Stimulated activated memory B cell treated with anti-CD40 and anti-IgM and Interleukin-4, amounts not matched to agents 10 μg/mL and 1 μg/mL and 100 μg/mL, for 72 hours (primary cell): ENCODE results near the gene PLPP1.

Experiments
- ATAC-seq: fragments of 150-1000 bp; cut with Tn5 transposase; 2 replicates; pipeline ENCODE4 v1.10.0; 2021
- H3K27ac Mint-ChIP-seq: one replicate; pipeline ENCODE4 v1.8.0; 2022; ENCODE audit warnings: mild to moderate bottlenecking, mixed read lengths
- H3K27me3 Mint-ChIP-seq: one replicate; pipeline ENCODE4 v1.8.0; 2022; ENCODE audit warnings: mixed read lengths
- H3K36me3 Mint-ChIP-seq: one replicate; pipeline ENCODE4 v1.8.0; 2022; ENCODE audit warnings: mixed read lengths
- H3K4me1 Mint-ChIP-seq: one replicate; pipeline ENCODE4 v1.8.0; 2022; ENCODE audit warnings: mixed read lengths
- H3K4me3 Mint-ChIP-seq: one replicate; pipeline ENCODE4 v1.8.0; 2022; ENCODE audit warnings: mild to moderate bottlenecking, moderate library complexity, mixed read lengths
- H3K9me3 Mint-ChIP-seq: one replicate; pipeline ENCODE4 v1.8.0; 2022; ENCODE audit warnings: mixed read lengths

The PLPP1 gene

DNA sequence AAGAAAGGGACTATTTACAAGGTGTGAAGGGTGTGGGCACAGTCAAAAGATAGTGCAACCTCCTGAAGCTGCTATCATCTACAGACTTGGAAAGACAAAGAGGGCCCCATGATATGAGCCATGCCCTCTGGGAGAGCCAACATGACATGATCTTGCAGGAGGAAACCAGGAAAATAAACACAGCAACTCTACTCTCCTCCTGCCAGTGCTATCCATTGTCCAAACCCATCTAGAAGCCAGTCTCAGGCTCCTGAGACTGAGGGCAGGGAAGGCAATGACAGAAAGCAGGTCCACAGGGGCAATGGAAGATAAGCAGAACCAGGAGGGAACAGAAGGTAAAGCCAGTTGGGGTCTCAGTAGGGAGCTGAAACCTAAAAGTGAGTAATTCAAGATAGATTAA is 37.1 kb downstream of the PLPP1 start:
- H3K4me1 Mint-ChIP-seq = peaks cover 29% of the 10 kb centered on the region
- H3K27ac Mint-ChIP-seq = peak overlapping the region; percentile 4
- no peaks in the 10 kb centered on the region for H3K9me3 Mint-ChIP-seq
- no peak for ATAC-seq
- H3K27me3 Mint-ChIP-seq = no peaks in the 10 kb centered on the region
- no peak overlapping the region for H3K4me3 Mint-ChIP-seq
- H3K36me3 Mint-ChIP-seq = no peaks in the 10 kb centered on the region

GRCh38 chr5:55495216-55495615 is 39.5 kb downstream of the PLPP1 start:
- Mint-ChIP-seq H3K9me3 (no peaks in the 10 kb centered on the region), H3K36me3 (peaks cover 7% of the 10 kb centered on the region), H3K27ac (no peak overlapping the region), H3K4me3 (no peak overlapping the region), H3K27me3 (no peaks in the 10 kb centered on the region), H3K4me1 (peaks cover 22% of the 10 kb centered on the region)
- no peak for ATAC-seq

GRCh38 chr5:55492449-55492848 is 42.3 kb downstream of the PLPP1 start:
- Mint-ChIP-seq H3K27ac (no peak overlapping the region), H3K36me3 (peaks cover 14% of the 10 kb centered on the region), H3K4me3 (no peak overlapping the region), H3K4me1 (peaks cover 6% of the 10 kb centered on the region), H3K27me3 (no peaks in the 10 kb centered on the region), H3K9me3 (no peaks in the 10 kb centered on the region)
- no peak for ATAC-seq

GRCh38 chr5:55485073-55485472 is 49.7 kb downstream of the PLPP1 start:
- Mint-ChIP-seq H3K4me1 (no peaks in the 10 kb centered on the region), H3K4me3 (no peak overlapping the region), H3K36me3 (peaks cover 7% of the 10 kb centered on the region), H3K9me3 (no peaks in the 10 kb centered on the region), H3K27me3 (no peaks in the 10 kb centered on the region), H3K27ac (no peak overlapping the region)
- ATAC-seq = no peak

- no peaks in the 10 kb centered on the region for H3K9me3 Mint-ChIP-seq
- no peak overlapping the region for H3K27ac Mint-ChIP-seq
- H3K4me1 Mint-ChIP-seq = no peaks in the 10 kb centered on the region
- ATAC-seq = no peak
- H3K27me3 Mint-ChIP-seq = no peaks in the 10 kb centered on the region
- H3K4me3 Mint-ChIP-seq = no peak overlapping the region
- peaks cover 5% of the 10 kb centered on the region for H3K36me3 Mint-ChIP-seq
Measured at GRCh38 chr5:55484531-55484930, 50.2 kb downstream of the PLPP1 start.

DNA sequence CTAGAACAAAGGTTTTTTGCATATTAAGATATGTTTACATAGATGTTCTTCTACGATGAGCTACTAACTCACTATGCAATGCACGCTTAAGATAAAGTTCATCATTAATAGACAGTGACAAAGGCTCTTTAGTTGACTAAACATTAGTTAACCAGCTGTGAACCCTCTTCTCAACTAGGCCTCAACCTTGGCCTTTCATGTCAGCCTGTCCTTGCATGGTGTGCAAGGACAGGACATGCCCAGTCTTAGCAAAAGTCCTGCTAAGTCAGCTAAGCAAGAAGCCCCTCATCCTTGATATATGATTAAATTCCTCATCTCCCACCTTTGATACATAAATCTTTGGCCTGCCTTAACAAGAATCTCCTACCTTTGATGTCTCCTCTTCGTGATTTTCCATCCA is 50.9 kb downstream of the PLPP1 start:
- Mint-ChIP-seq H3K4me1 (no peaks in the 10 kb centered on the region), H3K36me3 (no peaks in the 10 kb centered on the region), H3K9me3 (no peaks in the 10 kb centered on the region), H3K27me3 (no peaks in the 10 kb centered on the region), H3K4me3 (no peak overlapping the region), H3K27ac (no peak overlapping the region)
- no peak for ATAC-seq

DNA sequence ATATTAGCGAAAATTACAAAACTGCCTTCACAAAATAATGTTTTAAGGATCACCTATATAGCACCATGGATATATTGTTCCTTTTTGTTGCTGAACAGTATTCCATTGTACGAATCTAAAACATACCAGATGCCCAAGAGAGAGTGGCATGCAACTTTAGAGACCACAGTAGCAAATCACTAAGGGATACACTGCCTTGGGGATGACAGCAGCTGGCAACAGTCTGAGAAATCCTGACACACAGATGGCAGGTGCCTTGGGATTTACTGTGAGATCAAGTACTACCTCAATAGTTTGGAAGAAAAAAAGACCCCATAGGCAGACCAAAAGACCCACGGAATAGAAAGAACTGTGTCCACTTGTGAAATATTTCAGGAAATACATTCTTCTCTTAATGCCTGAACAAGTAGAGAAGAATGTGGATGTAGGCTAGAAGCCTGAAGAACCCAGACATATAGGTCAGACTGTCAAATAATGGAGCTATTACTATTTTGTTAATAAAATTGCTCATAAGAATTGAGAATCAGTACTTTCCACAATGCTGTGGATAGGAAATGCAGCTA is 53.4 kb downstream of the PLPP1 start:
- Mint-ChIP-seq H3K36me3 (no peaks in the 10 kb centered on the region), H3K9me3 (no peaks in the 10 kb centered on the region), H3K27ac (no peak overlapping the region), H3K27me3 (no peaks in the 10 kb centered on the region), H3K4me3 (no peak overlapping the region), H3K4me1 (no peaks in the 10 kb centered on the region)
- ATAC-seq = no peak

DNA sequence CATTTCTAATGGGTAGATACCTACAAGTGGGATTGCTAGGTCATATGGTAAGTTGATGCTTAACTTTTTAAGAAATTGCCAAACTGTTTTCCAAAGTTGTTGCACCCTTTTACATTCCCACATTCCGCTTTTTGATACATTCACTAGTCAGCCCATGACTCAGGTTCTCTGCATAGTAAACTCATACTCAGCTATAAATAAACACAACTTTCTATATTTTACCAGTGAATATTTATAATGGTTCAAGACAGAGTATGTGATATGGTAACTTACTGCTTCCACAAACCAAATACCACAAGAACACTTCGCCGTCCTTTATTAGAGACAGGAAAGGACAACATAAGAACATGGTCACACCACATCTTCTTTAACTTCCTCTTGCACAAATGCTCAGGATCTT is 54.0 kb downstream of the PLPP1 start:
- H3K27ac Mint-ChIP-seq = no peak overlapping the region
- no peak for ATAC-seq
- no peaks in the 10 kb centered on the region for H3K4me1 Mint-ChIP-seq
- H3K9me3 Mint-ChIP-seq = no peaks in the 10 kb centered on the region
- H3K36me3 Mint-ChIP-seq = no peaks in the 10 kb centered on the region
- H3K27me3 Mint-ChIP-seq = no peaks in the 10 kb centered on the region
- no peak overlapping the region for H3K4me3 Mint-ChIP-seq

- H3K27me3 Mint-ChIP-seq = no peaks in the 10 kb centered on the region
- no peaks in the 10 kb centered on the region for H3K36me3 Mint-ChIP-seq
- no peak for ATAC-seq
- H3K4me1 Mint-ChIP-seq = no peaks in the 10 kb centered on the region
- H3K27ac Mint-ChIP-seq = no peak overlapping the region
- no peaks in the 10 kb centered on the region for H3K9me3 Mint-ChIP-seq
- H3K4me3 Mint-ChIP-seq = no peak overlapping the region
Measured at GRCh38 chr5:55472642-55473041, 62.1 kb downstream of the PLPP1 start.

- no peak for ATAC-seq
- H3K27ac Mint-ChIP-seq = no peak overlapping the region
Measured at GRCh38 chr5:55471468-55471867, 63.3 kb downstream of the PLPP1 start.

DNA sequence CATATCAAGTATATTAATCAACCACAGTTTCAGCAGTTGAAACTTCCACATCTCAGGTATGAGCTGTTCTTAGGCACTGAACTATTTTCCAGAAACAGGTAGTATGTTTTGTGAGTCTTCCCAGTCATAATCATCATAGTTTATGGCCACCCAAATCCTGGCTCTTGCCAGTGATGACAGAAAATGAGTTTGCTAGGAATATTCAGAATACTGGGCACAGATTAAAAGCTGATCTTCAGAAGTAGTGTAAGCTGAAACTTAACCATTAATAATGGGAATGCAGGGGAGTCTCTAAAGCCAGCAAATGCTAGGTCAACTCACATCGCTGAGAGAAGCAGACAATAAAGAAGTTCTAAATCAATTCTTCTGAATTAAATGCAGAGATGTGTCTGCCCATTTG is 64.5 kb downstream of the PLPP1 start:
- H3K9me3 Mint-ChIP-seq = no peaks in the 10 kb centered on the region
- no peaks in the 10 kb centered on the region for H3K4me1 Mint-ChIP-seq
- ATAC-seq = no peak
- peaks cover 12% of the 10 kb centered on the region for H3K36me3 Mint-ChIP-seq
- H3K27me3 Mint-ChIP-seq = no peaks in the 10 kb centered on the region
- no peak overlapping the region for H3K27ac Mint-ChIP-seq
- no peak overlapping the region for H3K4me3 Mint-ChIP-seq

More at GRCh38 chr5:55471468-55471867, 63.3 kb downstream of the PLPP1 start:
- Mint-ChIP-seq H3K4me3 (no peak overlapping the region), H3K36me3 (peaks cover under 1% of the 10 kb centered on the region), H3K4me1 (no peaks in the 10 kb centered on the region), H3K9me3 (no peaks in the 10 kb centered on the region), H3K27me3 (no peaks in the 10 kb centered on the region)

DNA sequence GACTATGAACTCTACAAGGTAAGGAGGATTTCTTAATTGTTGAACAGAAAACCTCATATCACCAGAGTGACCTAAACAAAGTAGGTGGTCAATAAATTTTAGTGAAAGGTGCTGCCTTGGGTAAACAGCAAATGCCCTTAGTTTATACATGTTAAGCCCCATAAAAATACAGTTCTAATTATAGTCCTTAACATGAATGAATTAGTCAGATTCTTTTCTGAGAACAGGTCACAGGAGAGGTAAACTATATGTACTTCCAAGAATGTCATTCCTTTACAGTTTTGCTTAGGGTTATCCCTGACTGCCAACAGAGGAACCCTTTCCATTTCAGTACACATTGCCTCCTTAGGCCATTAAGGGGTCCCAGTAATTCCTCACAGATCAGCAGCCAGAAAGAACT is 64.9 kb downstream of the PLPP1 start:
- no peak overlapping the region for H3K27ac Mint-ChIP-seq
- peaks cover 14% of the 10 kb centered on the region for H3K36me3 Mint-ChIP-seq
- no peak overlapping the region for H3K4me3 Mint-ChIP-seq
- no peaks in the 10 kb centered on the region for H3K9me3 Mint-ChIP-seq
- H3K4me1 Mint-ChIP-seq = no peaks in the 10 kb centered on the region
- no peak for ATAC-seq
- H3K27me3 Mint-ChIP-seq = no peaks in the 10 kb centered on the region

- Mint-ChIP-seq H3K27me3 (no peaks in the 10 kb centered on the region), H3K36me3 (peaks cover 23% of the 10 kb centered on the region), H3K9me3 (no peaks in the 10 kb centered on the region), H3K4me3 (no peak overlapping the region), H3K27ac (no peak overlapping the region), H3K4me1 (no peaks in the 10 kb centered on the region)
- no peak for ATAC-seq
Measured at GRCh38 chr5:55467862-55468551, 66.8 kb downstream of the PLPP1 start.

DNA sequence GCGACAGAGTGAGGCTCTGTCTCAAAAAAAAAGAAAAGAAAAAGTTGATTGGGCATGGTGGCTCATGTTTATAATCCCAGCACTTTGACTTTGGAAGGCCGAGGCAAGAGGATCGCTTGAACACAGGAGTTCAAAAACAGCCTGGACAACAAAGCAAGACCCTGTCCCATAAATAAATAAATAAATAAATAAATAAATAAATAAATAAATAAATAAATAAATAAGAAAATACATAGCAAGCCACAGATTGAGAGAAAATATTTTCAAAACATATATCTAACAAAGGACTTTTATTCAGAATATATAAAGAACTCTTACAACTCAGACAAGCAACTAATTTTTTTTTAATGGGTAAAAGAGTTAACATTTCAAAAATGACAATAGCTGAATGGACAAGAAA is 71.2 kb downstream of the PLPP1 start:
- no peaks in the 10 kb centered on the region for H3K4me1 Mint-ChIP-seq
- no peaks in the 10 kb centered on the region for H3K27me3 Mint-ChIP-seq
- ATAC-seq = no peak
- H3K27ac Mint-ChIP-seq = no peak overlapping the region
- H3K36me3 Mint-ChIP-seq = peaks cover 40% of the 10 kb centered on the region
- no peak overlapping the region for H3K4me3 Mint-ChIP-seq
- H3K9me3 Mint-ChIP-seq = no peaks in the 10 kb centered on the region

- Mint-ChIP-seq H3K4me1 (peaks cover 4% of the 10 kb centered on the region), H3K9me3 (no peaks in the 10 kb centered on the region), H3K4me3 (no peak overlapping the region), H3K36me3 (peaks cover 23% of the 10 kb centered on the region), H3K27ac (no peak overlapping the region), H3K27me3 (no peaks in the 10 kb centered on the region)
- ATAC-seq = no peak
Measured at GRCh38 chr5:55459572-55459971, 75.2 kb downstream of the PLPP1 start.

GRCh38 chr5:55456216-55456895 is 78.4 kb downstream of the PLPP1 start:
- Mint-ChIP-seq H3K27me3 (no peaks in the 10 kb centered on the region), H3K9me3 (no peaks in the 10 kb centered on the region), H3K4me3 (no peak overlapping the region), H3K27ac (no peak overlapping the region), H3K4me1 (peaks cover 9% of the 10 kb centered on the region), H3K36me3 (peaks cover 17% of the 10 kb centered on the region)
- no peak for ATAC-seq
